Measurements from ENCODE around the gene FHIT. TPM values are rescaled to one million over a fixed set of nuclear protein-coding genes. Genes with fewer than 3 reads are reported as not detected.

The FHIT gene
- polyA plus RNA-seq, 1 of the 3 experiments (the other 2 are of a cell fraction) = 0.41 TPM

- Histone ChIP-seq H3F3A (replicated peaks; ENCODE audit: insufficient read depth) (no peaks in the 10 kb centered on the region), H3K9me3 (no peaks in the 10 kb centered on the region), H4K20me1 (ENCODE audit: insufficient read depth) (no peaks in the 10 kb centered on the region), H3K27me3 (ENCODE audit: insufficient read depth) (no peaks in the 10 kb centered on the region), H3K36me3 (replicated peaks in 1 of 2; ENCODE audit: control insufficient read depth in 1 of 2, insufficient read depth in 2 of 2, low read length in 1 of 2) (no peaks in the 10 kb centered on the region), H3K4me3 (ENCODE audit: low read depth in 2 of 2, low read length in 1 of 2) (no peak overlapping the region), H2AFZ (ENCODE audit: low read depth) (no peak overlapping the region), H3K9me2 (no peaks in the 10 kb centered on the region), H3K9ac (no peak overlapping the region), H3K4me1 (ENCODE audit: control insufficient read depth in 1 of 2, insufficient read depth in 2 of 2, low read depth in 1 of 2, low read length in 1 of 2) (no peaks in the 10 kb centered on the region), H3K79me2 (ENCODE audit: insufficient read depth) (no peaks in the 10 kb centered on the region), H3K4me2 (no peak overlapping the region), H3K27ac (ENCODE audit: low read depth in 2 of 2, low read length in 1 of 2) (no peak overlapping the region)
- CTCF ChIA-PET = no interaction called here
- DNase-seq = no peak
- TF ChIP-seq RFX5 (IDR thresholded peaks at IDR 0.05; ENCODE audit: low read length) (no peak), RCOR1 (IDR thresholded peaks at IDR 0.05; ENCODE audit: low read length) (no peak), NRF1 (IDR thresholded peaks at IDR 0.05; ENCODE audit: low read depth, low read length) (no peak), MXI1 (IDR thresholded peaks at IDR 0.05; ENCODE audit: low read depth, low read length) (no peak), RAD21 (IDR thresholded peaks at IDR 0.05; ENCODE audit: low read length) (no peak)
- TF ChIP-seq, protein P1, sequence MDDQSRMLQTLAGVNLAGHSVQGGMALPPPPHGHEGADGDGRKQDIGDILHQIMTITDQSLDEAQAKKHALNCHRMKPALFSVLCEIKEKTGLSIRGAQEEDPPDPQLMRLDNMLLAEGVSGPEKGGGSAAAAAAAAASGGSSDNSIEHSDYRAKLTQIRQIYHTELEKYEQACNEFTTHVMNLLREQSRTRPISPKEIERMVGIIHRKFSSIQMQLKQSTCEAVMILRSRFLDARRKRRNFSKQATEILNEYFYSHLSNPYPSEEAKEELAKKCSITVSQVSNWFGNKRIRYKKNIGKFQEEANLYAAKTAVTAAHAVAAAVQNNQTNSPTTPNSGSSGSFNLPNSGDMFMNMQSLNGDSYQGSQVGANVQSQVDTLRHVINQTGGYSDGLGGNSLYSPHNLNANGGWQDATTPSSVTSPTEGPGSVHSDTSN (IDR thresholded peaks at IDR 0.05) = no peak
- POLR2A ChIA-PET = no interaction called here
Observed at GRCh38 chr3:60636846-60637245, 614.4 kb downstream of the FHIT start.

DNA sequence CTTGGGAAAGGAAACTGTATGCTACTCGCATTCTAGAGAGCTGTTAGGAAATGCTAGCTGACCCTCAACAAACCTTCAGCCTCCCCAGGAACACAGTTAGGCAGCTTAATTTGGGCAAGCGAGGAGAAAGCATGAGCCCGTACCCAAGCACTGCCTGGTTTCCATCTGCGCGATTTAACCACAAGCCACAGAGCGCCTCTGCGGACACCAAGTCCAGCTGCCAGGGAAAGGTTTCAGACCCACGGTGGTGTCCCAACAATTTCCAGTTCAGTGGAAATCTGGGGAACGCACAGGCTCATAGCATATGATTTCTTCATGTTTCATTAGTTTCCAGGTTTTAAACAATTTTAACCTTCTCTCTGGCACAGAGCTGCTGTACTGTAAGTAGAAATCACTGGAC, 617.6 kb downstream of the FHIT start:
- WGBS (ENCODE audit: low lambda C conversion rate) = 74% methylated on average over 5 of the region's 9 CpGs
- Histone ChIP-seq H3K4me3 (ENCODE audit: low read depth in 2 of 2, low read length in 1 of 2) (no peak overlapping the region), H2AFZ (ENCODE audit: low read depth) (no peak overlapping the region)

GRCh38 chr3:60631509-60631908, 619.7 kb downstream of the FHIT start:
- Histone ChIP-seq H3K79me2 (ENCODE audit: insufficient read depth) (no peaks in the 10 kb centered on the region), H4K20me1 (ENCODE audit: insufficient read depth) (no peaks in the 10 kb centered on the region), H3K9ac (no peak overlapping the region), H3K27me3 (ENCODE audit: insufficient read depth) (no peaks in the 10 kb centered on the region), H3K4me1 (ENCODE audit: control insufficient read depth in 1 of 2, insufficient read depth in 2 of 2, low read depth in 1 of 2, low read length in 1 of 2) (no peaks in the 10 kb centered on the region), H3K36me3 (replicated peaks in 1 of 2; ENCODE audit: control insufficient read depth in 1 of 2, insufficient read depth in 2 of 2, low read length in 1 of 2) (no peaks in the 10 kb centered on the region), H3F3A (replicated peaks; ENCODE audit: insufficient read depth) (no peaks in the 10 kb centered on the region), H2AFZ (ENCODE audit: low read depth) (no peak overlapping the region), H3K4me3 (ENCODE audit: low read depth in 2 of 2, low read length in 1 of 2) (no peak overlapping the region), H3K27ac (ENCODE audit: low read depth in 2 of 2, low read length in 1 of 2) (no peak overlapping the region), H3K4me2 (no peak overlapping the region), H3K9me3 (no peaks in the 10 kb centered on the region), H3K9me2 (no peaks in the 10 kb centered on the region)
- WGBS (ENCODE audit: low lambda C conversion rate) = 85% methylated on average over 8 of the region's 8 CpGs
- CTCF ChIA-PET = no interaction called here
- TF ChIP-seq CHD2 (IDR thresholded peaks at IDR 0.05; ENCODE audit: low read length, partially characterized antibody) (no peak), IRF3 (IDR thresholded peaks at IDR 0.05; ENCODE audit: low read depth, low read length) (no peak), TEAD4 (IDR thresholded peaks at IDR 0.05; ENCODE audit: borderline replicate concordance, insufficient read depth) (no peak), FOSL2 (IDR thresholded peaks at IDR 0.05; ENCODE audit: borderline replicate concordance, low read depth) (no peak), TCF12 (IDR thresholded peaks at IDR 0.05) (no peak), YY1 (IDR thresholded peaks at IDR 0.05; ENCODE audit: low read depth) (no peak), SMC3 (IDR thresholded peaks at IDR 0.05; ENCODE audit: low read depth, low read length) (no peak), FOXM1 (IDR thresholded peaks at IDR 0.05; ENCODE audit: low read depth) (no peak), RXRA (IDR thresholded peaks at IDR 0.05; ENCODE audit: borderline replicate concordance, low read depth) (no peak), POLR2AphosphoS5 (IDR thresholded peaks at IDR 0.05; ENCODE audit: low read depth, low read length) (no peak), RAD21 (IDR thresholded peaks at IDR 0.05; ENCODE audit: low read length) (no peak)
- TF ChIP-seq, protein P1 (IDR thresholded peaks at IDR 0.05) = no peak
- POLR2A ChIA-PET = no interaction called here
- no peak for DNase-seq

More for the DNA sequence above, 617.6 kb downstream of the FHIT start:
- no peaks in the 10 kb centered on the region for H3K36me3 ChIP-seq (replicated peaks in 1 of 2; ENCODE audit: control insufficient read depth in 1 of 2, insufficient read depth in 2 of 2, low read length in 1 of 2)
- H3K27me3 ChIP-seq (ENCODE audit: insufficient read depth) = no peaks in the 10 kb centered on the region
- H3K79me2 ChIP-seq (ENCODE audit: insufficient read depth) = no peaks in the 10 kb centered on the region
- no peaks in the 10 kb centered on the region for H3F3A ChIP-seq (replicated peaks; ENCODE audit: insufficient read depth)
- no peaks in the 10 kb centered on the region for H3K9me2 ChIP-seq
- no peak overlapping the region for H3K27ac ChIP-seq (ENCODE audit: low read depth in 2 of 2, low read length in 1 of 2)
- no peak overlapping the region for H3K9ac ChIP-seq
- no peaks in the 10 kb centered on the region for H3K9me3 ChIP-seq
- H3K4me2 ChIP-seq = no peak overlapping the region
- POLR2A ChIA-PET = no interaction called here
- DNase-seq = no peak
- no peaks in the 10 kb centered on the region for H4K20me1 ChIP-seq (ENCODE audit: insufficient read depth)
- CTCF ChIA-PET = interaction anchor here (0.6 to 0.8 kb wide), 2 partner anchors 11 to 234 kb away, joined by 3 to 4 read pairs; no protein-coding TSS in a partner anchor
- TF ChIP-seq RXRA (IDR thresholded peaks at IDR 0.05; ENCODE audit: borderline replicate concordance, low read depth) (no peak), FOSL2 (IDR thresholded peaks at IDR 0.05; ENCODE audit: borderline replicate concordance, low read depth) (no peak), YY1 (IDR thresholded peaks at IDR 0.05; ENCODE audit: low read depth) (no peak), MXI1 (IDR thresholded peaks at IDR 0.05; ENCODE audit: low read depth, low read length) (no peak), SIN3A (IDR thresholded peaks at IDR 0.05; ENCODE audit: borderline replicate concordance, low read depth, low read length) (no peak)
- no peaks in the 10 kb centered on the region for H3K4me1 ChIP-seq (ENCODE audit: control insufficient read depth in 1 of 2, insufficient read depth in 2 of 2, low read depth in 1 of 2, low read length in 1 of 2)
